ENCODE data around the gene PKP4.

DNA sequence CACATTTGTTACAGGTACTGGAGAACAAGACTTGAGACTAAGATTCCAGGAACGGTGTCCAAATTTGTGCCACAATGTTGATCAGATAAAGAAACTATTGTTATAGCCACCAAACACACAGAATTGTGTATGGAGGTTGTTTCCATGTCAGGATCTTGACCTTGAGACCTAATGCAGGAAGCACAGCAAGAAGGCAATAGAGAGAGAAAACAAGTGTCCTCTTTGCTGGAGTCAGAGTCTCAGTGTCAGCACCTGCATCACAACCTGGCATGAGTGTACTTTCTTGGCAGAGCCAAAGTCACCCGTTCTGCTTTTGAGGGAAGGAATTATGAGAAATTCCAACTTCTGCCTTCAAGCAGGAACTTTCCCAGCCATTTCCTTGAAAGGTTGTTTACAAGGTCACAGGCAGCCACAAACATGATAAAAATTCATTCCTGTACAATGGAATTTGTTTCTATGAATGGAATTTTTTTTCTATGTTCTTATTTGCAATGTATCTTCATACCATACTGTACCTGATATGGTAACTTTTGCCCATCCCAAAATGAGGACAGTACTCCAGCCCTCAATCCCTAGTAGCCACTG is 118.4 kb downstream of the PKP4 start:
- TF ChIP-seq, protein P1, sequence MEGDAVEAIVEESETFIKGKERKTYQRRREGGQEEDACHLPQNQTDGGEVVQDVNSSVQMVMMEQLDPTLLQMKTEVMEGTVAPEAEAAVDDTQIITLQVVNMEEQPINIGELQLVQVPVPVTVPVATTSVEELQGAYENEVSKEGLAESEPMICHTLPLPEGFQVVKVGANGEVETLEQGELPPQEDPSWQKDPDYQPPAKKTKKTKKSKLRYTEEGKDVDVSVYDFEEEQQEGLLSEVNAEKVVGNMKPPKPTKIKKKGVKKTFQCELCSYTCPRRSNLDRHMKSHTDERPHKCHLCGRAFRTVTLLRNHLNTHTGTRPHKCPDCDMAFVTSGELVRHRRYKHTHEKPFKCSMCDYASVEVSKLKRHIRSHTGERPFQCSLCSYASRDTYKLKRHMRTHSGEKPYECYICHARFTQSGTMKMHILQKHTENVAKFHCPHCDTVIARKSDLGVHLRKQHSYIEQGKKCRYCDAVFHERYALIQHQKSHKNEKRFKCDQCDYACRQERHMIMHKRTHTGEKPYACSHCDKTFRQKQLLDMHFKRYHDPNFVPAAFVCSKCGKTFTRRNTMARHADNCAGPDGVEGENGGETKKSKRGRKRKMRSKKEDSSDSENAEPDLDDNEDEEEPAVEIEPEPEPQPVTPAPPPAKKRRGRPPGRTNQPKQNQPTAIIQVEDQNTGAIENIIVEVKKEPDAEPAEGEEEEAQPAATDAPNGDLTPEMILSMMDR (IDR thresholded peaks at IDR 0.05), result no peak
- no peak for TF ChIP-seq EP300 (IDR thresholded peaks at IDR 0.05)
- no peak for TF ChIP-seq POLR2A (IDR thresholded peaks at IDR 0.05)
